Thyroid gland (tissue), 4 donors: ENCODE results near the gene ARMC2.

Experiments used
- POLR2A ChIP-seq, 2 donors: fragments of 450-650 bp; IDR thresholded peaks; one replicate each; pipeline ENCODE4 v1.6.1; 2017; ENCODE audit warnings: antibody characterized with exemption in 2 of 2, mild to moderate bottlenecking in 2 of 2, moderate library complexity in 1 of 2
- TF ChIP-seq, protein P1 (sequence below), 6 experiments: fragments of 200-600 bp in 3 of 6; fragments of 450-650 bp in 3 of 6; sonication (generic) in 3 of 6; IDR thresholded peaks; one replicate each; pipeline ENCODE4 v1.5.1; 2016 to 2019; ENCODE audit warnings: antibody characterized with exemption in 6 of 6, mild to moderate bottlenecking in 2 of 6, inconsistent platforms in 1 of 6, moderate library complexity in 1 of 6

DNA sequence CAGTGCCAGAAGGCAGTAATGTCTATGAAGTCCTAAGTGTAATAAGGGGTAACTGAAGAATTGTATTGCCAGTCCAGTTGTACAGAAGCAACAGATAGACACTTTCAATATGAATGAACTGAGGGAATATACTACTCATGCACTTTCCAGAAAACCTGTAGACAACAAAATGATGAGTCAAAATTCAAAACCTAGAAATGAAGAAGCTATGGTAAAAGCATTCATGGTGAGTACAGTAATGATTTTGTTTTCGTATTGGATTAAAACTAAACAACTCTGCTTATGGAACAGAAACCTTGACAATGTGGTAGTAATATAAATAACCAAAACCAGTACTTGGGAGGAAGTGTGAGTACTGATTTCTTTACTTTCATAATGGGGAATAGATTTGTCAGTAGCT lies 35.0 kb downstream of the ARMC2 start:
- no peak for TF ChIP-seq POLR2A (IDR thresholded peaks at IDR 0.05)
- TF ChIP-seq, protein P1, sequence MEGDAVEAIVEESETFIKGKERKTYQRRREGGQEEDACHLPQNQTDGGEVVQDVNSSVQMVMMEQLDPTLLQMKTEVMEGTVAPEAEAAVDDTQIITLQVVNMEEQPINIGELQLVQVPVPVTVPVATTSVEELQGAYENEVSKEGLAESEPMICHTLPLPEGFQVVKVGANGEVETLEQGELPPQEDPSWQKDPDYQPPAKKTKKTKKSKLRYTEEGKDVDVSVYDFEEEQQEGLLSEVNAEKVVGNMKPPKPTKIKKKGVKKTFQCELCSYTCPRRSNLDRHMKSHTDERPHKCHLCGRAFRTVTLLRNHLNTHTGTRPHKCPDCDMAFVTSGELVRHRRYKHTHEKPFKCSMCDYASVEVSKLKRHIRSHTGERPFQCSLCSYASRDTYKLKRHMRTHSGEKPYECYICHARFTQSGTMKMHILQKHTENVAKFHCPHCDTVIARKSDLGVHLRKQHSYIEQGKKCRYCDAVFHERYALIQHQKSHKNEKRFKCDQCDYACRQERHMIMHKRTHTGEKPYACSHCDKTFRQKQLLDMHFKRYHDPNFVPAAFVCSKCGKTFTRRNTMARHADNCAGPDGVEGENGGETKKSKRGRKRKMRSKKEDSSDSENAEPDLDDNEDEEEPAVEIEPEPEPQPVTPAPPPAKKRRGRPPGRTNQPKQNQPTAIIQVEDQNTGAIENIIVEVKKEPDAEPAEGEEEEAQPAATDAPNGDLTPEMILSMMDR (IDR thresholded peaks at IDR 0.05): no peak
